ENCODE data around the gene ZNF862.

Gene ZNF862

DNA sequence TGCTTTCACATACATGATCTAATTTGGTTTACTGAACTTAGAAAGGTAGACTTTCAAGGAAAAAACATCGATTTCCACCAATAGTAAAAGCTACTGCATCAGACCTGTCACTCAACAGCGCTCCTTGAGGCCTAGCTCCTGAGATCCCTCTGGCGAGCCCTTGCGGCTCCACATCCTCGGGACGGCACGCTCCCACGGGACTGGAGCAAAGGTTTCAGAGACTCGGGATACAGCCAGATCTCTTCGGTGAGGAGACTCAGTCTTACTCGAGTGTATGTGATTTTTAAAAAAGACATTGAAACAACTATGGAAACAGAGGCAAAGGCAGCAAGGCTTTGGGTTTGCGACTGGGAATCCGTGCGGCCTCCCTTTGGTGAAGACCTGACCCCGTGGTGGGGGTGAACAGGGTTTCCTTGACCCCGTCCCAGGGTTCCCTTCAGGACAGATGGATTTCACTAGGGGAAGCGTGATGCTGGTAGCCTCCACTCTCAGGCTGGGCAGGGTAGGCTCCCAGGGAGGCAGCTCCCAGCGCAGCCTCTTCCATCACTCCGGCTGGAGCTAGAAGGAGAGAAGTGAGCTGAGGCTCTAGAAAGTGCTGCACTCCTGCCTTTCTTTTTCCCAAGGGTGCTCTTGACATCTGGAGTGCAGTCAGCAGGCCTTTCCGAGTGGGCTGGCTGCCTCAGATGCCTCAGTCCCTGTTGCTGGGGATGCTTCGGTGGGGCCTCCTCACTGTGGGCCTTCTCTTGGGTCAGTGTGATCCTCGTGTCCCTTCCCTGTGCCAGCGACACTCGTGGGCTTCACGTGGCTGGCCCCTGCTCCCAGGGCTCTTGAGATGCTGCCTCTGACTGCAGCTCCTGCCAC, 29.8 kb downstream of the ZNF862 start:
- DNase-seq: no peak

DNA sequence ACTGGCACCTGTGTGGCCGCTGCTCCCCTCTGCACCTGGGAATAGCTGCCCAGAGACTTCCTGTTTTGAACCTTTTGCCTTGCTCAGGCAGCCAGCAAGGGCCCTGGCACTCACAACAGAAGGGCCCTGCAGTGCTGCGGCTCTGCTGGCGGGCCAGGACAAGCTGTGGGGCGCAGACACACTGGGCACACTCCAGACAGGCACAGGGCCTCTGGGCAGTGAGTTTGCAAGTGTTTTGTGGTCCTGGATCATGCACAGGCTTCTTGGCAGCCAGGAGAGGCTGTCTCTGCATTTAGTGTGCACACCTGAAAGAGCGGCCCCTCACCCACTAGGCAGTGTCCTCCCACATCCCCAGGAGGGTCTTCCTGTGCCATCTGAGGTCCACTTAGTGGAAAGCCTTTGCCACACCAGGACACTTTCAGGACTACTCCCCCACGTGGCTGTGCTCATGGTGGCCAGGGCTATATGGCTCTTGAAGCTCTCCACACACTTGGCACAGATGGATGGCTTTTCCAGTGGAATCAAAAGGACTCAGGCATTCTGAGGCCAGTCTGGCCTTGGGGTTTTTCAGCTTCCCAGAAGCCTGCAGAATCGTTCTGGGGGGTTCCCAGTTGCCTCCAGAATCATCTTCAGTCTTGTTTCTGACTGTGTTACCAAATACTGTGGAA, 30.6 kb downstream of the ZNF862 start:
- DNase-seq: no peak

DNA sequence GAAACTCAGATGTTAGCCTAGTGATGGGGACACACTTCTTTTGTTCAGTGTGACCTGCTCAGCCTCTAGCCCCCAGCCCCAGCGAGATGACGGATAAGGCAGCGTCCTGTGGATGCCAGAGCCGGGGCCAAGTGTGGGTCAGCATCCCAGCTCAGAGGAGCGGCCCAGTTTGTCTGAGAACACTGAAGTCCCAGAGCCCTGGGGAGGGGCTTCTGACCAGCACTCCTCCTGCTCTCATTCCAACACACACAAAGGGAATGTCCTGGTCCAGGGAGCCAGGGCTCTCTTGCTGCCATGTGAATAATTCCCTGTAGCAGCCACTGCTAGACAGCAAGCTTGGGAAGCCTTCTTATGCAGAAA, 31.1 kb downstream of the ZNF862 start:
- no peak for DNase-seq

DNA sequence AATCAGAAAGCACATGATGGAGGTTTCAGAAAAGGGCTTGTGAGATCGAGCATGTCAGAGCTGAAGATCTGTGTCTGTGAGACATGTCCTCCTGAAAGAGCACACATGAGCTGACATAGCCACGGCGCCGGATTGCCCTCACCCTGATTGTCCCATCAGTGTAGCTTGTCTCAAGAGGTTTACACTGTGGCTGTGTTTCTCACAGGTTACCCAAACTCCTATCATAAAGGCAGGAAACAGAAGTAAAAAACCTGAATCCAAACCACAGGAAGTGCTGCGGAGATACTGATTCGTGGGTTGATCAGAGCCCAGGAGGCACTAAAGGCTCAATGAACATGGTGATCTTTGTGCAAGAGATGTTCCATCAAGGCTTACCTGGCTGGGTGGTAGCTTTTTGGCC, 31.7 kb downstream of the ZNF862 start:
- DNase-seq: no peak

DNA sequence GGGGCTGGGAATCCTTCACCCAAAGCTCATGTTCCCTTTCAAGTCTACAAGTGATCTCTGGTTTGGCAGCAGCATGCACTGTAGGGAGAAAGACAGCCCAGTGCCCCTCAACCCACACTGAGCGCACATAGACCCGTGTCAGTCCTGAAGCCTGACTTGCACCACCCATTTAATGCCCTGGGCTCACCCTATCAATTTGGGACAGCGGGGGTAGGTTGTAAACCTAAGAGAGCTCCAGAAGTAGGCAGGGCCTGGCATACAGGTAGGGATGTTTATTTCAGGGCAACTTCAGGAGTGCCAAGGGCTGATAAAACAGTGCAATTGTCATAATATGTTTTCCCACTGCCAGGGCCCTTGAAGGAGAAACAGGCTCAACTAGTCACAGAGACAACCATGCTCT, 32.1 kb downstream of the ZNF862 start:
- no peak for DNase-seq

DNA sequence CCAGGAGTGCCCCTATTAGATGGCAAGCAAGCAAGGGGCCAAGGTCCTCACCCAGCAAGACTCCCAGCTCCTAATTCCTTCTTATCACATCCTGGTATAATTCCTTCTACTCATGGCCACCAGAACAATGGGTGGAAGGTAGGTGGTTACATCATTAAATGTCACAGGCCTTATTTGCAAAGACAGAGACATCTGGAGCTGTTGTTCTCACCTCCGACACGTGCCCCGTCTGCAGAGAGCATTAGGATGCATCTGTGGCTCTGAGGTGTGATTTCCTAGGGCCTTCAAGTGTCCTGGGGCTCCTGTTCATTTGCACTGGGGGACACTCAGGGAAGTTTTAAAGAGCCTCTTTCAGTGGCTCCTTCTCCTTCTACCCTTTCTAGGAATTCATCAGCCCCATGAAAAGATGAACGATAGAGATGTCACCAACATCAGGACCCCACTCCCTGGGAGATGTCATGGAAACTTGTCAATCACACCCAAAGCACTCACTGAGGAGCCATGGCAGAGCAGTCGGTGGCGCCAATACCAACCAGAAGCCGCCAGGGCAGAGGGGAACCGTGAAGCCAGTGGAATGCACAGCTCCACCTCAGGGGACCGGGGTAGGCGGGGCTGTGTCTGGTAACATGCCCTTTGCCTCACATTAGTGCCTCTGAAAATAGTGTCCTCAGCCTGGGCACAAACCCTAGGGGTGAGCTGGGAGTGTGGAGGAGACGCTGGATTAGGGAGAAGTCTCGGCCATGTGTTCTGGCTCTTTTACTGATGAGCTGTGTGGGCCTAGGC, 32.7 kb downstream of the ZNF862 start:
- no peak for DNase-seq

DNA sequence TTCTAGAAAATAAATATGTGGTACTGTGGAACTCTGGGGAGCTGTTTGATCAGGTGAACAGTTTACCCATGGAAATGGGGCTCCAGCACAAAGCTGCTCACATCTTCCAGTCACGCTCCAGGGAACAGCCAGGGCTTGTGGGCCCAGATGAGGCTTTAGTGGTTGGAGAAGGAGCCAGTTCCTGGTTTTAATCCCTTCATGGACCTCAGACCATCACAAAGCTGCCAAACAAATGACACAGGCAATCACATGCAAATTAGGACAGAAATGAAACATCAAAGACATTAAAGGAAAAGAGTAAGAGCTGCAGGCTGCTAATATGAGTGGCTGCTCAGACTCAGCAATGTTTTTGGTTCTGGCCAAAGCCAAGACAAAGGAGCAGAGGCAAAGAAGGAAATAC, 33.4 kb downstream of the ZNF862 start:
- no peak for DNase-seq

DNA sequence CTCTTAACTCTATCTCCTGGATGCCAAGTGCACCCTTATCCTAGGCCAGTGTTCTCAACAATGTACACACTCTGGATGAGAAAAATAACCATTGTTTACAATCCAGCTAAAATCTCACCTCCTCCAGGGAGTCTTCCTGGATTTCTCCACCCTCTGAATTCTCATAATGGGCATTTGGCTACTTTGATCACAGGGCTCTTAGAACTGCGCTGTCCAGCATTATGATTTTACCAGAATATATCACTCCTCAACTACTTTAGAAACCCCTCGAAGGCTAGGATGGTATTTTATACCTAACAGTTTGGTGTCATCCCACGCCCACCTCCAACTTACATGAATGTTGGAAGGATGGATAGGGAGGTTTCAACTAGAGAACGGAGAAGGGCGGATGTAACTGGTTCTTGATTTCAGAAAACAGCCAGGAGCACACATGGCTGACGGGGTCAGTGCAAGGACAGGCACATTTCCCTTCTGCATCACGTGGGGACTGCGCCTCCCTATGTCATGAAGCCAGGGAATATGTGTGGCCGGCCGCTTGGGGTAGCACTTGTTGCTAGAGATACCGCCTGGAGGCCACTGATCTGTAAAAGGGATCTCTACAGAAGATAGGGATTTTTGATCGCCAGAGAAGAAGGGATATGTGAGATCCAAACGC, 34.4 kb downstream of the ZNF862 start:
- peak; percentile 77 to 87 for DNase-seq

DNA sequence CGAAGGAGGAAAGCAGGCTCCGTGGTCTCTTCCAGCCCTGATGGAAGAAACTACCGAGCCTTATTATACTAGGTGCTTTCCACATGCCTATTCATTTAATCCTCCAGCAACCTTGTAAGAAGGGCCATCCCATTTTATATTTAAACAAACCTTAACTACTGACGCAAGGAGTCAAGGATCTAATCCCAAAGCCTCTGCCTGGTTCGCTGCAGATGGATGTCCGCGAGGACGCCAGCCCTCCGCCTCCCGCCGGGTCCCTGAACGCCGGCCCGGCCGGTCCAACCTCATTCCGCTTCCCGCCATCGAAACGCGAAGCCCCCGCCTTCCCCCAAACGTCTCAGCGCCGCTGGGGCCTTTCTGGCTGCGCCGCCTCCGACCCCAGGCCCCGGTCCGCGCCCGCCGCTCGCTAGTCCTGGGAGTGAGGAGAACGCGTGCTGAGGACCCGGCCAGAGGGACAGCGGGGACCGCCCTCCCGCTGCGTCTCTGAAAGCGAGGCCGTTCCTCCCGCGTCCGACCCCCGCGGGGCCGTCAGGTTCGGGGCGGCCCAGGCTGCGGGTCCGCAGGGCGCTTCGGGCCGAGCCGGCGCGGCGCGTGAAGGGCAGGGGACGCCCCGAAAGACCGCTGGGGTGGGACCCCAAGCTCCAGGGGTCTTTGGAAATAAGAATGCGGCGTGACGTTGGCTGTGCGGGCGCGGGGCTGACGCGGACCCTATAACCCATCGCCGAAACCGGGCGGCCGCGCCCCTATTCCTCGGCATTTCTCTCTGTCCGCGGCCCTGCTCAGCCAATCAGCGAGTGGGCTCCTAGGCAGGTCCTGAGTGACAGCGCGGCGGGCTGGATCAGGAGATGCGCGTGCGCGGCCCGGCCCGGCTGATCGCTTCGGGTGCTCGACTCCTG, 35.1 kb downstream of the ZNF862 start, which contains the start of gene ATP6V0E2:
TSS of gene ATP6V0E2 (plus strand) at position 896 of the 896 bp plus-strand sequence. CDS start 97 bp downstream, outside the sequence.
- DNase-seq: peak; percentile 86 to 94

DNA sequence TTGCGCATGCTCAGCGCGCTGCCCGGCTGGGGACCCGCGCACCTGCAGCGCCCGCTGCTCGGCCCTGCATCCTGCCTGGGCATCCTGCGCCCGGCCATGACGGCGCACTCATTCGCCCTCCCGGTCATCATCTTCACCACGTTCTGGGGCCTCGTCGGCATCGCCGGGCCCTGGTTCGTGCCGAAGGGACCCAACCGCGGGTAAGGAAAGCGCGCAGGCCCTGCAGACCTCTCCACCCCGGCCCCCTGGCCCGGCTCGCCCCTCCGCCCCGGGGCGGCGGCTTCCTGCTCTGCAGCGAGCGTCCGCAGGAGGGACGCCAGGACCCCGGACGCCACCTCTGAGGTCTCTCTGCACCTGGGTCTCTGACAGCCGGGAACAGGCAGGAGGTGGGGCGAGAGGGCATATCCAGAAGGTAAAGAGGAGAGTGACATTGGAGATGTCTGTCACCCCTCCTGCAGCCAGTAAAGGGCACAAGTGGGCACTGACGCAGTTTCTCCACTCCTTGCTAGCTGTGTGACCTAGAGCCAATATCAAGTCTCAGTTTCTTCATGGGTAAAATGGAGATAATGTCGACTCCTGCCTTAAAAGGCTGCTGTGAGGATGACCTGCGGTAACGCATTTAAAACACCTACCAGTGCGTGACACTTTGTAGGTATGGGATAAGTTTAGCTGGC, 35.9 kb downstream of the ZNF862 start:
- no peak for DNase-seq

DNA sequence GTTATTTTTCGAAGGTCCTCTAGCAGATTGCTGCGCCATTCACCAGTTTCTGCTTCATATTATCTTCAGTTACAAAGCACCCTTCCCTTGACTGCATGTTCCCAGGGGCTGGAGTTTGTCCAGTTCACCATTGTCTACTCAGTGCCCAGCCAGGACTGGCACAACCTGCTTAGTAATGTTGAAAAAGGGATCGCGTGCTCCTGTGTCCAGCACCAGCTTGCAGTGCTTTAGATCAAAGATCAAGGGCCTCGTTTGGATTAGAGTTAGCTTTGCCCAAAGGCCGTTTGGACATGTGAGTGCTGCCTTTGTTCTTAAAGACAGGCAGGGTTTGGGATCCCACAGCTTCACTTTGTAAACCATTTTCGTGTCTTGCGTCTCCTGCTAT, 36.5 kb downstream of the ZNF862 start:
- no peak for DNase-seq

DNA sequence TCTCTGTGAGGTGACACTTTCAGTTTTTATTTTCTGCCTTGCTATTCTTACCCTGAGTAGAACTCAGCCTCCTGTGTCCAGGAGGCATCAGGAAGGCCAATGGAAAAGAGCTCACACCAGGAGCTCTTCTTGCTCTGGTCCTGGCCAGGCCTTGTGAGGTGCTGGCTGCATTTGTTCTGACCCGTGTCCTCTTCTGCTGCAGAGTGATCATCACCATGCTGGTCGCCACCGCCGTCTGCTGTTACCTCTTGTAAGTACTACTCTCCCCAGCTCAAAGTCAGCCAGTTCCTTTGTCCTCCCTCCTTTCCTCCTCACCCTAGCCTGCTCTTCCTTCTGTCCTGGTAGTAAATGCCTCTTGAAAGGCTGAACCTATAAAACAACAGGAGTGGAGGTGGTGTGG, 37.2 kb downstream of the ZNF862 start:
- no peak for DNase-seq

DNA sequence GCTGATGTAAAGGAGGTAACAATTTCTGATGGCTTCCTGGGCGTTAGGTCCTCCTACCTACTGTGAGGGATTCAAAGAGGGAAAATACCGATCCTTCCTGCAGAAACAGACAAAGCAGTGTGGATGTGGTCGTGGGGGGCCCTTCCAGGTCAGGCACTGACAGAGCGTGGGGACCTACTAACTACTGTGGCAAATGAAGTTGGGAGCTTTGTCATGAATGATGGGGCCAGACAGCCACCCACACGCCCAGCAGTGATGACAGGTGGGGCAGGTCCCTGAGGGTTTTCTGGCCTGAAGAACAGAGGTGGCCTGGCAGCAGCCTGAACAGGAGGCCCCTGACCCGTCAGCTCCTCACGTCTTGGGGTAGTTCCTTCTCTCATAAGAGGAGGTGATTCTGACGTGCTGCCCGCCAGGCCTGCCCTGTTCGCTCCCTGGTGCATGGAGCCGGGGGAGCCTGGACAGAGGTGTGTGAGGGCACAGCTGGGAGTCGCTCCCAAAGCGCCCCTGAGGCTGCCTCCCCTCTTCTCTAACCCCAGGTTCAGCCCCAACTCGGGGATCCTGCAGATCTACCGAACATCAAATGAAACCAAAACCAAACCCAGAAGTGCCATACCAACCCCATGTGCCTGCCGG, 39.8 kb downstream of the ZNF862 start:
- DNase-seq: no peak

DNA sequence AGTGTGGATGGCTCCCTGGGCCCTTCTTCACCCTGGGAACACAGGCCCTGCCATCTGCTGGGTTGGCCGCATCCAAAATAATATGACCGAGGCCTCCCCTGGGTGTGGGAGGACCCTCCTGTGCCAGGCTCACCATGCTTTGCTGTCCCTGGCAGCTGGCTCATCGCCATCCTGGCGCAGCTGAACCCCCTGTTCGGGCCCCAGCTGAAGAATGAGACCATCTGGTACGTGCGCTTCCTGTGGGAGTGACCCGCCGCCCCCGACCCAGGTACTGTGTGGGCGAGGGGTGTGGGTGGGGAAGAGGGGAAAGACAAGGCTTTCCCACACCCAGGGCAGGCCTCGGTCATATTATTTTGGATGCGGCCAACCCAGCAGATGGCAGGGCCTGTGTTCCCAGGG, 40.3 kb downstream of the ZNF862 start:
- no peak for DNase-seq

DNA sequence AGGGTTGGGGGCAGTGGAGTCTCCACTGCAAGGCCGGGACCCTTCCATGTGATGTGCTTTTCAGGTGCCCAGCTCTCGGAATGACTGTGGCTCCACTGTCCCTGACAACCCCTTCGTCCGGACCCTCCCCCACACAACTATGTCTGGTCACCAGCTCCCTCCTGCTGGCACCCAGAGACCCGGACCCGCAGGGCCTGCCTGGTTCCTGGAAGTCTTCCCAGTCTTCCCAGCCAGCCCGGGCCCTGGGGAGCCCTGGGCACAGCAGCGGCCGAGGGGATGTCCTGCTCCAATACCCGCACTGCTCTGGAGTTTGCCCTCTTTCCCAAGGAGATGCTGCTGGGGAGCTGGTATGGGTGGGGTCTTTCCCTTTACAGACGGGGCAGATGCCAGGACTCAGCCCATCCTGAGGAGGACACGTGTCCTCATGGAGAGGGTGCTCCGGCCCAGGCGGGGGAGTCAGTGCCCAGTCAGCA, 41.1 kb downstream of the ZNF862 start:
- no peak for DNase-seq

DNA sequence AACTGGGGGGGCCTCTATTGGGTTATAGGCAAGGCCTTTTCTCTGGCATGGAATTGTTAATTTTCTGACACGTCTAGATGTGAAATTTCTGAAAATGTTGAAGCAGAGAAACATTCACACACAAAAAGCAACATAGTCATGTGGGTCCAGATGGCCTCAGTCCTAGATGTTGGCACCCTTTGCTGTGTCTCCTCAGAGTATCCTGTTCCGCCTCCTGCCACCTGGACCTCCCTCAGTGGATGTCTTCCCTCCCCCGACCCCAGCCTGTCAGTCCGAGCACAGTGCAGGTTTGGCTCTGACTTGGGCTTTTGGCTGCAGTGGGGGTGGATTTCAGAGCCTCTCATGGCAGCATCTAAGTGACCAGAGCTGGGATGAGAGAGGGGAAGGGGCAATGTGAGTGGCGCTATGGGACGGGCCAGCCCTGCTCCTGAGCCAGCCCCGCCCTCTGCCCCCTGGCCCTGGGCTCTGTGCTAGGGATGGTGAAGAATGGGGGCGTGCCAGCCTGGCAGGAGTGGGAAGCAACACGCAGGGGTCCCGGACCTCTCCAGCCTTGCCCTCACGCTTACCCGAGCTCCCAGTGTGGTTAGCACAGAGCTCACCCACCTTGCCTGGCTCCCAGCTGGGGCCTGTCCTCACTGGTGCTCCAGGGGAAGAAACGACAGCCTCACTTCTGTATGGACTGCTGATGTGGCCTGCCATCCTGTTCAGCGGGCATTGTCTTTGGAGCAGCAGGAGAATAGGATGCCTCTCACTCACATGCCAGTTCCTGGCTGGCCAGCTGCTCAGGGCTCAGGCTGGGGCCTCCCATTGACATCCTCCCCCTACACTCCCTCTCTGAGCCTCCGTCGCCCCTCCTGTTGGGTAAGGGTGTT, 41.8 kb downstream of the ZNF862 start:
- no peak for DNase-seq

DNA sequence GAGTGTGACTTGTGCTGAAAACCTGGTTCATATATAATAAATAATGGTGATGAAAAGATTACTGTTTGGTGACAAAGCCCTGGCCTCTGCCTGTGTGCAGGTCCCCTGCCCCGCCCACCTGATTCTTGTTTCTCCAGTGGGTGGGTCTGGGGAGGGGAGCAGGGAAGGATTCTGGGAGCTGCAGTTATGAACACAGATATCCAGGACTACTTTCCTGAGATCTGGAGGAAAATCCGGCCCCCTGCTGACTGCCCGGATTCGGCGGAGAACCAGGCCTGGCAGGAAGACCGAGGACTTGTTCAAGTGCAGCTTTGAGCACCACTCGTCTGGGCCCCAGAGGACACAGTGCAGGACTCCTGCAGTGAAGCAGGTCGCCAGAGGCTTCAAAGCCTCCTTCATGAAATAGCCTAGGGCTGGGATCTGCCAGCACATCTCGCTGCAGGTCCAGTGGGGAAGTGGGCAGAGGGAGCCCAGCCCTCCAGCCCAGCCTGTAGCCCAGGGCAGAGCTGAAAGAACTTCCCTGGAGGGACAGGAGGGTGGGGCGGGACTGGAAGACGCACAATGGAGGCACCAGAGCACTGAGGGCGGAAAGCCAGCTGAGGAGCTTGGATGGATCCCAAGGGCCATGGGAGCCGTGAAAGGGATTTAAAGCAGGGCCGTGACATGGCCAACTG, 42.6 kb downstream of the ZNF862 start:
- DNase-seq: peak; percentile 74 to 75

DNA sequence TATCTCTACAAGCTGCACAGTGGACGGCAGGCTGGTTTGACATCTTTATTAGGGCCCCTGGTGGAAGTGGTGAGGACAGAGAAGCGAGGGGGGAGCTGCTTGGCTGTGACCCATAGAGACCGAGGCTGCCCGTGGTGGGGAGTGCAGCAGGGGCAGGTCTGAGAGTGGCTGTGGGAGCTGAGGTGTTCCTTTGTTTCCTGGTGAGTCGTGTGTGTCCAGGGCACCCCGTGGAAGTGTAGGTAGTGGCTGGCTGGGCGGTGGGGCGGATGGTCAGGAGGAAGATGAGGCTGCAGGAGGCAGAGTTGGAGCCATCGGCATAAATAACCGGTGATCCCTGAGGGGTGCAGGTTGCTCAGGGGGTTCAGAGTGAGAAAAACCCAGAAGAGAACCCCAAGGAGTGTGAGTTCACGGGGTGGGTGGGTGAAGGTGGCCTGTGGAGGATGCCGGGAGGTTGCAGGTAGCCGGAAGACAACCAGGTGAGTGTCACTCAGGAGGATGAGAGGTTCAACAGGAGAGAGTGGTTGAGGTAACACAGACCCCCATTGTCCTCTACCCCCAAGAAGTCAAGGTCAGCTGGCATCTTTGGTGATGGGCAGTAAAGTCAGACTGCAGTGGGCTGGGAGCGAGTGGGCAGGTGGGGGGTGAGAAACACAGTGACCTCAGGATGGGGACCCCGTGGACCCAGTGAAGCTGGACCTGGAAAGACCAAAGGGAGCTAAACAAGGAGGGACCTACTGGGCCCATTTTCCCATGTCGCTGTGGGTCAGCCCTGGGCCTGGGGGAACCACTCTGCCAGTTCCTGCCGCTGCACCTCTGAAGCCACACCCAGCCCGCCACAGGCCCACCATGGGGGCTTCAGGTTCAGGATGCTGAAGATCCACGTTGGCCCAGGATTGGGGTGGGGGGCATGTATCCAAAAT, 43.4 kb downstream of the ZNF862 start:
- DNase-seq: no peak

Data from hippocampal formation (tissue), 2 donors.